Measurements from ENCODE around the gene CHST11. TPM values are rescaled to one million over a fixed set of nuclear protein-coding genes. Genes with fewer than 3 reads are reported as not detected.
"Not testable (repeated sequence)": the region's sequence is repeated elsewhere in the genome, so short reads cannot be mapped to it uniquely, and the experiment has no call there.

The CHST11 gene
- total RNA-seq, 1 experiment from 2014 or later: 6.7 TPM

GRCh38 chr12:104611671-104612070, 154.9 kb downstream of the CHST11 start:
- no peak overlapping the region for H2BK20ac ChIP-seq (ENCODE audit: low read depth, low read length, poor library complexity, severe bottlenecking)
- H3T11ph ChIP-seq (ENCODE audit: low read length): no peak overlapping the region
- no peak overlapping the region for H3K23ac ChIP-seq (ENCODE audit: insufficient read length, low read depth, low read length)
- Mint-ChIP-seq H3K27ac (peak overlapping the region in 1 of 3 experiments; percentile 57; a peak in 2 of 7 replicates), H3K4me1 (peaks cover under 1 to 2% of the 10 kb centered on the region in 2 experiments; a peak in 3 of 4 replicates), H3K4me3 (no peak overlapping the region), H3K27me3 (ENCODE audit: low read depth) (no peaks in the 10 kb centered on the region; the same call in 1 of the 2 replicates), H3K9me3 (peaks cover 0 to 3% of the 10 kb centered on the region in 2 experiments; a peak in 2 of 5 replicates), H3K36me3 (ENCODE audit: insufficient read depth in 1 of 3, low read depth in 3 of 3) (no peaks in the 10 kb centered on the region)
- no peak for DNase-seq
- no peak overlapping the region for H4K5ac ChIP-seq (ENCODE audit: insufficient read length, low read depth, low read length)
- TF ChIP-seq, protein P1, sequence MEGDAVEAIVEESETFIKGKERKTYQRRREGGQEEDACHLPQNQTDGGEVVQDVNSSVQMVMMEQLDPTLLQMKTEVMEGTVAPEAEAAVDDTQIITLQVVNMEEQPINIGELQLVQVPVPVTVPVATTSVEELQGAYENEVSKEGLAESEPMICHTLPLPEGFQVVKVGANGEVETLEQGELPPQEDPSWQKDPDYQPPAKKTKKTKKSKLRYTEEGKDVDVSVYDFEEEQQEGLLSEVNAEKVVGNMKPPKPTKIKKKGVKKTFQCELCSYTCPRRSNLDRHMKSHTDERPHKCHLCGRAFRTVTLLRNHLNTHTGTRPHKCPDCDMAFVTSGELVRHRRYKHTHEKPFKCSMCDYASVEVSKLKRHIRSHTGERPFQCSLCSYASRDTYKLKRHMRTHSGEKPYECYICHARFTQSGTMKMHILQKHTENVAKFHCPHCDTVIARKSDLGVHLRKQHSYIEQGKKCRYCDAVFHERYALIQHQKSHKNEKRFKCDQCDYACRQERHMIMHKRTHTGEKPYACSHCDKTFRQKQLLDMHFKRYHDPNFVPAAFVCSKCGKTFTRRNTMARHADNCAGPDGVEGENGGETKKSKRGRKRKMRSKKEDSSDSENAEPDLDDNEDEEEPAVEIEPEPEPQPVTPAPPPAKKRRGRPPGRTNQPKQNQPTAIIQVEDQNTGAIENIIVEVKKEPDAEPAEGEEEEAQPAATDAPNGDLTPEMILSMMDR (conservative IDR thresholded peaks at IDR 0.05): no peak
- H2BK12ac ChIP-seq (ENCODE audit: insufficient read length, low read depth, low read length): no peak overlapping the region
- no peak overlapping the region for H2AK5ac ChIP-seq (ENCODE audit: insufficient read length, low read length)
- WGBS (ENCODE audit: extremely low coverage, insufficient read length, low lambda C conversion rate): no CpG with 5 or more reads among the region's 12 CpGs
- no peaks in the 10 kb centered on the region for H3K4me1 ChIP-seq (ENCODE audit: insufficient read depth, low read length)
- H3K23me2 ChIP-seq (ENCODE audit: insufficient read length, low read depth, low read length, poor library complexity, severe bottlenecking): no peaks in the 10 kb centered on the region
- no peak overlapping the region for H2BK120ac ChIP-seq (ENCODE audit: low read depth, low read length, poor library complexity, severe bottlenecking)
- no peak overlapping the region for H2BK15ac ChIP-seq (ENCODE audit: low read depth, low read length)
- H3K14ac ChIP-seq (ENCODE audit: insufficient read depth, low read length): no peak overlapping the region; the same call in 1 of the 2 replicates
- H3K79me1 ChIP-seq (ENCODE audit: insufficient read depth, low read depth, low read length, poor library complexity, severe bottlenecking): no peaks in the 10 kb centered on the region
- H3K4ac ChIP-seq (ENCODE audit: low read depth, low read length): no peak overlapping the region
- no peaks in the 10 kb centered on the region for H3K79me2 ChIP-seq (ENCODE audit: insufficient read depth, low read length)
- H3K27ac ChIP-seq (ENCODE audit: insufficient read length, low read depth, low read length): no peak overlapping the region
- H4K91ac ChIP-seq (ENCODE audit: insufficient read length, low read depth, low read length): no peak overlapping the region
- no peak overlapping the region for H3K56ac ChIP-seq (ENCODE audit: insufficient read length, low read depth, low read length)
- H3K9ac ChIP-seq (ENCODE audit: extremely low read depth, insufficient read length, low read length): no peak overlapping the region
- no peak overlapping the region for H3K18ac ChIP-seq (ENCODE audit: insufficient read length, low read depth, low read length)
- no peak overlapping the region for H4K8ac ChIP-seq (replicated peaks; ENCODE audit: insufficient read length, low read depth, low read length)
- no peak overlapping the region for H2AFZ ChIP-seq (ENCODE audit: low read length)
- no peaks in the 10 kb centered on the region for H3K9me3 ChIP-seq (ENCODE audit: control insufficient read depth, low read depth, low read length)
- H3K4me2 ChIP-seq (ENCODE audit: insufficient read depth, insufficient read length, low read length): no peak overlapping the region
- no peaks in the 10 kb centered on the region for H4K20me1 ChIP-seq (ENCODE audit: control insufficient read depth, insufficient read depth, insufficient read length)
- no peak overlapping the region for H2BK5ac ChIP-seq (ENCODE audit: insufficient read length, low read length)
- H3K27me3 ChIP-seq (ENCODE audit: insufficient read depth, low read length): no peaks in the 10 kb centered on the region

DNA sequence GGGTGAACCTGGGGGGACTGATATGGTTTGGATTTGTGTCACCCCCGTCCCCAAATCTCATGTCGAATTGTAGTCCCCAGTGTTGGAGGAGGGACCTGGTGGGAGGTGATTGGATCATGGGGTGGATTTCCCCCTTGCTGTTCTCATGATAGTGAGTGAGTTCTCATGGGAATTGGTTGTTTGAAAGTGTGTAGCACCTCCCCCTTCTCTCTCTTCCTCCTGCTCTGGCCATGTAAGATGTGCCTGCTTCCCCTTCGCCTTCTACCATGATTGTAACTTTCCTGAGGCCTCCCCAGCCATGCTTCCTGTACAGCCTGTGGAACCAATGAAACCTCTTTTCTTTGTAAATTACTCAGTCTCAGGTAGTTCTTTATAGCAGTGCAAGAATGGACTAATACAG, 156.6 kb downstream of the CHST11 start:
- not testable (repeated sequence) for H3K4me2 ChIP-seq (ENCODE audit: insufficient read depth, insufficient read length, low read length); H3K23ac ChIP-seq (ENCODE audit: insufficient read length, low read depth, low read length); H3K4ac ChIP-seq (ENCODE audit: low read depth, low read length); H3T11ph ChIP-seq (ENCODE audit: low read length); H3K27ac ChIP-seq (ENCODE audit: insufficient read length, low read depth, low read length); H3K4me3 Mint-ChIP-seq; H3K27me3 Mint-ChIP-seq (ENCODE audit: low read depth); H4K5ac ChIP-seq (ENCODE audit: insufficient read length, low read depth, low read length); H3K23me2 ChIP-seq (ENCODE audit: insufficient read length, low read depth, low read length, poor library complexity, severe bottlenecking); H3K4me1 Mint-ChIP-seq; H3K9me3 ChIP-seq (ENCODE audit: control insufficient read depth, low read depth, low read length); H2BK120ac ChIP-seq (ENCODE audit: low read depth, low read length, poor library complexity, severe bottlenecking); H3K79me2 ChIP-seq (ENCODE audit: insufficient read depth, low read length); H3K9me3 Mint-ChIP-seq; H2AK5ac ChIP-seq (ENCODE audit: insufficient read length, low read length); H4K8ac ChIP-seq (replicated peaks; ENCODE audit: insufficient read length, low read depth, low read length); DNase-seq; H4K20me1 ChIP-seq (ENCODE audit: control insufficient read depth, insufficient read depth, insufficient read length); H4K91ac ChIP-seq (ENCODE audit: insufficient read length, low read depth, low read length); H2BK12ac ChIP-seq (ENCODE audit: insufficient read length, low read depth, low read length); H3K79me1 ChIP-seq (ENCODE audit: insufficient read depth, low read depth, low read length, poor library complexity, severe bottlenecking); H3K27ac Mint-ChIP-seq; H3K27me3 ChIP-seq (ENCODE audit: insufficient read depth, low read length); H2BK15ac ChIP-seq (ENCODE audit: low read depth, low read length); H3K18ac ChIP-seq (ENCODE audit: insufficient read length, low read depth, low read length); H3K14ac ChIP-seq (ENCODE audit: insufficient read depth, low read length); H2AFZ ChIP-seq (ENCODE audit: low read length); H3K36me3 Mint-ChIP-seq (ENCODE audit: insufficient read depth in 1 of 3, low read depth in 3 of 3); H3K9ac ChIP-seq (ENCODE audit: extremely low read depth, insufficient read length, low read length); H3K4me1 ChIP-seq (ENCODE audit: insufficient read depth, low read length); H3K56ac ChIP-seq (ENCODE audit: insufficient read length, low read depth, low read length); H2BK20ac ChIP-seq (ENCODE audit: low read depth, low read length, poor library complexity, severe bottlenecking); H2BK5ac ChIP-seq (ENCODE audit: insufficient read length, low read length)
- WGBS (ENCODE audit: extremely low coverage, insufficient read length, low lambda C conversion rate): no CpG with 5 or more reads among the region's 3 CpGs
